Measurements from ENCODE around the gene EIF2B2.

The EIF2B2 gene

DNA sequence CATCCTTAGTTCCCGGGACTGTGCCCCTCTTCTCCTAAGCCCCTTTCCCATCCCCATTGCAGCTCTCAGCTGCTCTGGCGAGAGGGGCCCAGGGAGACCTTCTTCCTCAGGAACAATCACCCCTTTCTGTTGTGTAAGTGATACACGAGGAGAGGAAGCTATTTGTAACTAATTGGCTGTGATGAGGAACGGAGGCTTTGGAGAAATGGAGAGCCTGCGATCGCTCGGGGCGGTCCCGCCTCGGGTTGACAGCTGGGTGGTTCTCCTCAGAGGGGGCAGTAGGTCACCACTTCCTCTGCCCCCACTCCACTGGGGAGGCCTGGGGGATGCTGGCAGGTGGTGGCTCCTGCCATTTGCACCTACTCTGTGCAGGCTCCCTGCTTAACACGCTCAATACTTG lies 40.7 kb upstream of the EIF2B2 start:
- peaks cover 36% of the 10 kb centered on the region for H3K4me1 Mint-ChIP-seq
- TF ChIP-seq CTCF (IDR thresholded peaks at IDR 0.05; ENCODE audit: unreplicated experiment in 3 of 3) = no peak
- H3K27me3 Mint-ChIP-seq (ENCODE audit: low read depth) = peaks cover 6% of the 10 kb centered on the region
- no peak overlapping the region for H3K4me3 Mint-ChIP-seq
- peaks cover 4% of the 10 kb centered on the region for H3K36me3 Mint-ChIP-seq (ENCODE audit: low read depth)
- no peaks in the 10 kb centered on the region for H3K9me3 Mint-ChIP-seq
- peak overlapping the region in 2 of 3 experiments; percentile 24 to 66 for H3K27ac Mint-ChIP-seq

DNA sequence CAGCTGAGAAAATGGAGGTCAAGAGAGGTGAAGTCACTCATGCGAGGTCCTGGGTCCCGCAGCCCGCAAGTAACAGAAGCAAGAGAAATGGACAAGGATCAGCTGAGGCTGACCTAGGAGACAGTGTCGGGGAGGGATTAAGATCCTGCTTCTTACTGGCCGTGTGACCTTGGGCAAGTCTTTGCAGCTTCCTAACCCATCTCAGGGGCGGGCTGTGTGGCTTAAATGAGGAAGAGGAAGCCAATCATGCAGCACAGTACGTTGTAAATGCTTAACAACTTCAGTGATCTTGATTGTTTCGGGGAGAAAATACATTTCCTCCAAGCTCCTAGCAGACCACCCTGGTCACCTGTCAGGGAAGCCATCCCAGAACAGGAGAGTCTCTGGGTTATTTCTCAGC lies 40.2 kb upstream of the EIF2B2 start:
- H3K4me3 Mint-ChIP-seq = no peak overlapping the region
- H3K36me3 Mint-ChIP-seq (ENCODE audit: low read depth) = peaks cover 4% of the 10 kb centered on the region
- no peak for TF ChIP-seq CTCF (IDR thresholded peaks at IDR 0.05; ENCODE audit: unreplicated experiment in 3 of 3)
- H3K9me3 Mint-ChIP-seq = no peaks in the 10 kb centered on the region
- peaks cover 34% of the 10 kb centered on the region for H3K4me1 Mint-ChIP-seq
- H3K27ac Mint-ChIP-seq = peak overlapping the region in 2 of 3 experiments; percentile 24 to 66
- peaks cover 6% of the 10 kb centered on the region for H3K27me3 Mint-ChIP-seq (ENCODE audit: low read depth)

DNA sequence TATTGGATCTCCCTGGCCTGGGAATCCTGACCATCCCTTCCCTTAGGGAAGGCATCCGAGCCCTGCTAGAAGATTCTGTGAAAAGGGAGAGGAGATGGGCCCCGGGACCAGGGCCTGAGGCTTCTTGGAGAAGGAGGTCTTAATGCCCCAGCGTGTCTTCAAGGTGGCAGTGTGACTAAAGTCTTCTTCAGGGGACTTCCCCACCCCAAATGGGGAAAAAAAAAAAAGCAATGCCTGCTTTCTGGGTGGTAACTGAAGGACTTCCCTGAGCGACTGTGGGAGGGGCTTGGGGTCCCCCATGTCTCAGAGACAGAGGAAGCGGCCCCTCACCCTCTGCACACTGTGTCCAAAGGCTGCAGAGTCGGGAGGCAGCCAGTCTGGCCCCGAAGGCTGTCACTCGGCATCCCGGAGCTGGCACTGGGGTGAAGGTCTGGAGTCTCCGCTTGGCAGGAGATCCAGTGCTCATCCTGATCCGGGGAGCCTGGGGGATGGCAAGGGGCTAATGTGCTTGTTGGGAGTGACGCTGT lies 39.5 kb upstream of the EIF2B2 start:
- H3K27me3 Mint-ChIP-seq (ENCODE audit: low read depth) = peaks cover 6% of the 10 kb centered on the region
- peak overlapping the region in 2 of 3 experiments; percentile 48 to 80 for H3K27ac Mint-ChIP-seq
- no peak for TF ChIP-seq CTCF (IDR thresholded peaks at IDR 0.05; ENCODE audit: unreplicated experiment in 3 of 3)
- no peaks in the 10 kb centered on the region for H3K9me3 Mint-ChIP-seq
- H3K36me3 Mint-ChIP-seq (ENCODE audit: low read depth) = peaks cover 4% of the 10 kb centered on the region
- H3K4me1 Mint-ChIP-seq = peaks cover 34% of the 10 kb centered on the region
- H3K4me3 Mint-ChIP-seq = peak overlapping the region in 1 of 3 experiments; percentile 37

DNA sequence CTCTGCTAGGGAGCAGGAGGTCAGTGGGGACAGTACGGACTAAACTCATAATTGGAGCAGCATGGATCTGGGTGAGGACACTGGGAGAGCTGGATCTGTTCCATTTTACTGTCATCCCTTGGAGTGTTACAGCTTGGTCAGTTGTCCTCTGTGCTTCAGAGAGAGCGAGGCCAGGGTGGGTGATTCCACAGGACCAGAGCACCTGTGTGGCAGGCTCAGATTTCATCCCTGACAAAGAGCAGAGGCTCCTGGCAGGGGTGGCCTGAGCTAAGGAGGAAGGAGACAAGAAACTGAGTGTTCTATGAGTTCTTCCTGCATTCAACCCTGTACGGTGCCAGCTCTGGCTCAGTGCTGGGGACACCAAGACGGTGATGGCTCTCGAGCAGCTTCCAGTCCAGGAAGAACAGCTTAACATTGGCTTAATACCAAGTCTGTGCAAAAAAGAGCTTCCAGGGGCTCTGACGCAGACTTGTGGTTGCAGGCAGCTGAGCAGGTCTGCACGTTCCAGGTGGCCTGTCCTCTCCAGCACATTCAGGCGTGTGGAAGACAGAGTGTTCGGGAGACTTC lies 38.9 kb upstream of the EIF2B2 start:
- no peak for TF ChIP-seq CTCF (IDR thresholded peaks at IDR 0.05; ENCODE audit: unreplicated experiment in 3 of 3)
- Mint-ChIP-seq H3K9me3 (no peaks in the 10 kb centered on the region), H3K4me1 (peaks cover 34% of the 10 kb centered on the region), H3K4me3 (peak overlapping the region in 1 of 3 experiments; percentile 37), H3K27me3 (ENCODE audit: low read depth) (peaks cover 6% of the 10 kb centered on the region), H3K27ac (peak overlapping the region; percentile 39 to 80 (median 48)), H3K36me3 (ENCODE audit: low read depth) (peaks cover 4% of the 10 kb centered on the region)

DNA sequence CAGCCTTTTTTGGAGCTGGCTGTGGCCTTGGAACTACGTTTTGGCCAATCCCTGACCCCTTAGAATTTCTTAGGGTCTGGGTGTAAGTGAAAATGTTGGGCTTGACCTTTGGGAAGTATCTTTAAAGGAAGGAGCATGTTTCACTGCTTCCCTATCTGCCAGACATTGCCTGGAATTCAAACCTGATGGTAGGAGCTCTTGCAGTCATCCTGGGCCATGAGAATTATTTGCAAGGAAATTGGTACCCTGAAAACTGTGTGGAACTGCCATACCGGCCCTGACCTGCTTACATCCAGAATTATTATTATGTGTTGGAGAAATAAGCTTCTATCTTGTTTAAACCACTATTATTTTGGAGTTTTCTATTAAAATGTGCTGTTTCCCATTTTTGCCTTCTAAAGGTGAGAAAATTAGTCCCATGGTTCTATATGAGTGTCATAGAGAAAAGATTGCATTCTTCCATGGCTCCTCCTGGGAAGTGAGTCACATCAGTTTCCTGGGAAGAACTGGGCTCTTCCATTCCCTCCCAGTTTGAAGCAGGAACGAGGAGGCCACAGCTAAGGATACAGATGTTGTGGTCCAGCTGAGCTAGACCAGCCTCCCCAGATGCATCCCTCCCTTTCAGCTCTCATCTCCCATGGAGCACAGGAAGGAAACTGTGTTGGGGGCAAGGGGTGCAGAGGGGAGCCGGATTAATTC lies 37.8 kb upstream of the EIF2B2 start:
- Mint-ChIP-seq H3K27ac (peak overlapping the region in 2 of 3 experiments; percentile 37 to 45), H3K4me1 (peaks cover 34% of the 10 kb centered on the region), H3K27me3 (ENCODE audit: low read depth) (peaks cover 6% of the 10 kb centered on the region), H3K4me3 (no peak overlapping the region), H3K36me3 (ENCODE audit: low read depth) (peaks cover 4% of the 10 kb centered on the region), H3K9me3 (no peaks in the 10 kb centered on the region)
- TF ChIP-seq CTCF (IDR thresholded peaks at IDR 0.05; ENCODE audit: unreplicated experiment in 3 of 3) = no peak
